NB4 (cell line): ENCODE data around the gene SOX13.

ENCODE experiments used
- DNase-seq: peaks from one replicate; pipeline ENCODE4 v3.0.0; 2010; ENCODE audit warnings: low read depth
- H3K4me3 ChIP-seq: one replicate; pipeline ENCODE4 v1.5.1; 2011; ENCODE audit warnings: mild to moderate bottlenecking, low read depth, low read length, moderate library complexity
- MYC ChIP-seq: IDR thresholded peaks from 2 replicates; pipeline ENCODE4 v1.6.1; 2011; ENCODE audit warnings: low read depth, low read length
- POLR2A ChIP-seq: IDR thresholded peaks from 2 replicates; pipeline ENCODE4 v1.6.1; 2011; ENCODE audit warnings: mild to moderate bottlenecking; ENCODE audit not compliant: insufficient read length; ENCODE audit errors: extremely low read depth
- TF ChIP-seq, protein P1 (sequence below): IDR thresholded peaks from 2 replicates; pipeline ENCODE4 v1.6.1; 2011; ENCODE audit warnings: low read depth, low read length
- TF ChIP-seq, protein P2 (sequence below): IDR thresholded peaks from one replicate; pipeline ENCODE4 v1.5.1; 2012; ENCODE audit warnings: low read depth, low read length

Gene SOX13

DNA sequence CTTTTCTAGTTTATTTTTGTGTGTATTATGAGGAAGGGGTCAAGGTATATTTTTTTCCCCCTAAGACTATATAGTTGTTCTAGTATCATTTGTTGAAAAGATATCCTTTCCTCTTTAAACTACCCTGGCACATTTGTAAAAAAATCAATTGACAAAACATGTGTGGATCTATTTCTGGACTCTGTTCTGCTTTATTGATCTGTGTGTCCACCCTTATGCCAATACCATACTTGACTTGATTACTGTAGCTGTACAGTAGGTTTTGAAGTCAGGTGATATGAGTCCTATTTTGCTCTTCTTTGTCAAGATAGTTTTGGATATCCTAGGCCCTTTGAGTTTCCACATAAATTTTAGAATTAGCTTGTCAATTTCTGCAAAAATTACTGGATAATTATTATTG, 21.2 kb upstream of the SOX13 start:
- no peak overlapping the region for H3K4me3 ChIP-seq
- TF ChIP-seq, protein P1, sequence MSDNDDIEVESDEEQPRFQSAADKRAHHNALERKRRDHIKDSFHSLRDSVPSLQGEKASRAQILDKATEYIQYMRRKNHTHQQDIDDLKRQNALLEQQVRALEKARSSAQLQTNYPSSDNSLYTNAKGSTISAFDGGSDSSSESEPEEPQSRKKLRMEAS = no peak
- TF ChIP-seq, protein P2, sequence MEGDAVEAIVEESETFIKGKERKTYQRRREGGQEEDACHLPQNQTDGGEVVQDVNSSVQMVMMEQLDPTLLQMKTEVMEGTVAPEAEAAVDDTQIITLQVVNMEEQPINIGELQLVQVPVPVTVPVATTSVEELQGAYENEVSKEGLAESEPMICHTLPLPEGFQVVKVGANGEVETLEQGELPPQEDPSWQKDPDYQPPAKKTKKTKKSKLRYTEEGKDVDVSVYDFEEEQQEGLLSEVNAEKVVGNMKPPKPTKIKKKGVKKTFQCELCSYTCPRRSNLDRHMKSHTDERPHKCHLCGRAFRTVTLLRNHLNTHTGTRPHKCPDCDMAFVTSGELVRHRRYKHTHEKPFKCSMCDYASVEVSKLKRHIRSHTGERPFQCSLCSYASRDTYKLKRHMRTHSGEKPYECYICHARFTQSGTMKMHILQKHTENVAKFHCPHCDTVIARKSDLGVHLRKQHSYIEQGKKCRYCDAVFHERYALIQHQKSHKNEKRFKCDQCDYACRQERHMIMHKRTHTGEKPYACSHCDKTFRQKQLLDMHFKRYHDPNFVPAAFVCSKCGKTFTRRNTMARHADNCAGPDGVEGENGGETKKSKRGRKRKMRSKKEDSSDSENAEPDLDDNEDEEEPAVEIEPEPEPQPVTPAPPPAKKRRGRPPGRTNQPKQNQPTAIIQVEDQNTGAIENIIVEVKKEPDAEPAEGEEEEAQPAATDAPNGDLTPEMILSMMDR = no peak
- TF ChIP-seq POLR2A = no peak
- TF ChIP-seq MYC = no peak
- DNase-seq = no peak

DNA sequence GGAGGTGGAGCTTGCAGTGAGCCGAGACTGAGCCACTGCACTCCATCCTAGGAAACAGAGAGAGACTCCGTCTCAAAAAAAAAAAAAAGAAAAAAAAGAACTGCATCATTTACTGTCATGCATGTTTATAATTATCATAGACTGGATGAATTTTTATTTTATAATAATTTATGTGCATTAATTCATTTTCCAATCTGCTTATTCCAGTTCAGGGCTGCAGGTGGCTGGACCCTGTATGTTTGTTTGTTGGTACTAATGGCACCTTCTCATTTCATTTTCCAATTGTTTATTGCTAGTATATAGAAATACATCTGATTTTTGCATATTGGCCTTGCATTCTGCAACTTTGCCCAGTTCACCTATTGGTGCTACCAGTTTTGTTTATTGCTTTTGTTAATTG, 19.0 kb upstream of the SOX13 start:
- no peak for DNase-seq
- no peak for TF ChIP-seq POLR2A
- TF ChIP-seq, protein P1 = no peak
- H3K4me3 ChIP-seq = no peak overlapping the region

DNA sequence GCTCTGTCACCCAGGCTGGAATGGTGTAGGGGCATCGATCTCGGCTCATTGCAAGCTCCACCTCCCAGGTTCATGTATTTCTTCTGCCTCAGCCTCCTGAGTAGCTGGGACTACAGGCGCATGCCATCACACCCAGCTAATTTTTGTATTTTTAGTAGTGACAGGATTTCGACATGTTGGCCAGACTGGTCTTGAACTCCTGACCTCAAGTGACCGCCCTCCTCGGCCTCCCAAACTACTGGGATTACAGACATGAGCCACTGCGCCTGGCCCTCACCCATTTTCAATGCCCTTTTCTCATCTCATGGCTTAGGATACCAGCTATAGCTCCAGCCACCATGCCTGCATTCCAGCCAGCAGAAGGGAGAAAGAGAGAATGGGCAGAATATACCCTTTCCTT, 12.9 kb upstream of the SOX13 start:
- no peak overlapping the region for H3K4me3 ChIP-seq
- no peak for DNase-seq
- no peak for TF ChIP-seq POLR2A
- TF ChIP-seq, protein P1 = no peak
- TF ChIP-seq MYC = no peak
- TF ChIP-seq, protein P2 = no peak

DNA sequence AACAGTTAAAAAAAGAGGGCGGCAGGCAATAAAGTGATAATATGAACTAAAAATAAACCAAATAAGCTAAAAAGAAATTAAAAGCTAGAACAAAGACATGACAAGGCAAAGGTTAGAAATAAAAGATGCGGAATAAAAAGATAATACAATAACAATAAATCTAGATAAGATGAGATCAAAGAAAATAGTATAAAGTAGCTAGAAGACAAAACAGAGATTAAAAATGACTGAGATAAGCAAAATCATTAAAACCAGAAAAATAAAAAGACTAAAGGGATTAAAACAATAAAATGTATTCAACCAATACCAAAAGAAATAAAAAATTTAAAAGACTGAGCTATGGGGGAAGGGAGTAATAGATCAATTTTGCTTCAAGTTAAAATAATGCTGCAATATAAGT, 10.8 kb upstream of the SOX13 start:
- no peak for DNase-seq
- no peak for TF ChIP-seq POLR2A
- TF ChIP-seq, protein P1 = no peak
- TF ChIP-seq, protein P2 = no peak
- no peak for TF ChIP-seq MYC
- H3K4me3 ChIP-seq = no peak overlapping the region

DNA sequence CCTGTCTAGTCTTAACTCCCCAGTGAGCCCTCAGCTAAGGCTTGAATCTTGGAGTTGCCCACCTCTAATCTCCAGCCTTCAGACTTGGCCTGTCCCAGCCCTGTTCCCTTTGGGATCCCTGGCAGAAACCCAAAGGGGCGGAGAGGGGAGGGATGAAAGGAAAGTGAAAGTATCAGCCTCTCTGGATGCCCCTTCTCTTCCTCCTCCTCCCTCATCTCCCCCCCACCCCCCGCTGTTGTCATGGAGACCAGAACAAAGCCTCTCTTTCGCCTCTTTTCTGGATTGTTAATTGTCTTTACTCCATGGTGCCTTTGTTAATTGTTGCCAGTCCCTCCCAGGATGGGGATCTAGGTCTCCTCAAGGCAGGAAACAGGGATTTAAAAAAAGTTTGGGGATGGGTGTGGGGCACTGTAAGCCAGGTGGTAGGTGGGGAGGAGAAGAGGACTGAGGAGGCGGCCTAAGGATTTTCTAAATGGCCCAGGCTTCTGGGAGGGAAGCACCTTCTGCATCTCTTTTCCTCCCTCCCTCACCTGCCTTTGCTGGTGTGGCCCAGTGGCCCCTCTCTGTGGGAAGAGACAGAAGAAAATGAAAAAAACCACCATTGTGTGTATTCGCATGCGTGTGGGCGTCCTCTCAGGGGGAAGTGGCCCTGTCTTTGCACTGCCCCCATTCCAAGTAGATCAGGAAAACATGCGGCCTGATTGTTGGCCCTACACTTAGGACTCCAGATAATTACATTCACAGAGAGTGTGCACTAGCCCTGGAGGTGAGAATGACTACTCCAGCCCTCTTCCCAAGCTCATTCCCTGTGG, 7.5 kb upstream of the SOX13 start:
- DNase-seq = no peak
- no peak for TF ChIP-seq MYC
- TF ChIP-seq, protein P2 = no peak
- TF ChIP-seq, protein P1 = no peak
- TF ChIP-seq POLR2A = no peak
- no peak overlapping the region for H3K4me3 ChIP-seq

DNA sequence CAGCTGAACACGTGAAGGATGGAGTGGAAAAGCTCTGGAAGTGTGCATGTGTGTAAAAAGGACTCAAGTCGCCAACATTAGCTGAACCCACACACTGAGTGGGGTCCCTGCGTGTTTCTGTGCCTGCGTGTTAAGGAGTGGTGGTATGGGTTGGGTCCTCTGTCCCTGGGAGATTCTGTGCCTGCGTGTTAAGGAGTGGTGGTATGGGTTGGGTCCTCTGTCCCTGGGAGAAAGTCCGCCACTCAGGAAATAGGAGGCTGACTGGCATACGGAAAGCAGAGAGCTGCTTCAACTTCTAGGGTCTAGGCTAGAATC, 7.0 kb upstream of the SOX13 start:
- TF ChIP-seq MYC (no peak), POLR2A (no peak)
- TF ChIP-seq, protein P2 = no peak
- TF ChIP-seq, protein P1 = no peak

More for the DNA sequence above, 7.0 kb upstream of the SOX13 start:
- H3K4me3 ChIP-seq = no peak overlapping the region
- no peak for DNase-seq
